ENCODE data around the gene NOX5.

The NOX5 gene

GRCh38 chr15:69021895-69022294 lies 7.4 kb downstream of the NOX5 start:
- no peak for DNase-seq (ENCODE audit: low read depth in 2 of 2)

DNA sequence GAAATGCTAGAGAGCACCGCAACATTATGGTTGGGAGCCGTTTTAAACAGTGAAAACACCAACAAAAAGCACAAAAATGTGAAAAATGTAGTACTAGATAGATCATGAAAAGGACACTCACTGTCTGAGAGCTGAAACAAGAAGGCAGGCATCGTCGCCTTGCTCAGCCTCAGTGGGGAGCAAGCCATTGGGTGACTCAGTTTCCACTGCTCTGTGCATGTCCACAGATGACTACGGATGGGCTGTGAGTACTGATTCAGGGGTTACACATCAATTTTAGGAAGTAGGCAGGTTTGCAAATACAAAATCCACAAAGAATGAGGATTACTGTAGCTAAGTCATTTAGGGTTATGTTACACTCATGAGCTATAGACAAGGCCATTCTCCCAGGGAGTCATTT lies 10.8 kb downstream of the NOX5 start:
- DNase-seq (ENCODE audit: low read depth in 2 of 2) = no peak

DNA sequence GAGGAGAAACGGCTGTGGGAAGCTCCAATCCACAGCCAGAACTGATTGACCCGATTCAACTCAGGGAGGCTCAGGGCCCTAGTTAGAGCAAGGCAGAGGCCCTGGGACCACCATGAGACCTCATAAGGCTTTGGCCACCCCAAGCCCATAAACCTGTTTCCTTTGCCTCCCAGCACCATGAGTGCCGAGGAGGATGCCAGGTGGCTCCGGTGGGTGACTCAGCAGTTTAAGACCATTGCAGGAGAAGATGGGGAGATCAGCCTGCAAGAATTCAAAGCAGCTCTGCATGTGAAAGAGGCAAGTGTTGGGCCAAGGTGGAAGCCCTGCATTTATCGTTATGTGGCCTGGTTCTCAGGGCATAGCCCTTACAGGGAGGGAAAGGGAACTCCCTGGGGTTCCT lies 11.9 kb downstream of the NOX5 start:
- DNase-seq (ENCODE audit: low read depth in 2 of 2) = no peak

GRCh38 chr15:69027976-69028518 lies 13.6 kb downstream of the NOX5 start:
- no peak for DNase-seq (ENCODE audit: low read depth in 2 of 2)

DNA sequence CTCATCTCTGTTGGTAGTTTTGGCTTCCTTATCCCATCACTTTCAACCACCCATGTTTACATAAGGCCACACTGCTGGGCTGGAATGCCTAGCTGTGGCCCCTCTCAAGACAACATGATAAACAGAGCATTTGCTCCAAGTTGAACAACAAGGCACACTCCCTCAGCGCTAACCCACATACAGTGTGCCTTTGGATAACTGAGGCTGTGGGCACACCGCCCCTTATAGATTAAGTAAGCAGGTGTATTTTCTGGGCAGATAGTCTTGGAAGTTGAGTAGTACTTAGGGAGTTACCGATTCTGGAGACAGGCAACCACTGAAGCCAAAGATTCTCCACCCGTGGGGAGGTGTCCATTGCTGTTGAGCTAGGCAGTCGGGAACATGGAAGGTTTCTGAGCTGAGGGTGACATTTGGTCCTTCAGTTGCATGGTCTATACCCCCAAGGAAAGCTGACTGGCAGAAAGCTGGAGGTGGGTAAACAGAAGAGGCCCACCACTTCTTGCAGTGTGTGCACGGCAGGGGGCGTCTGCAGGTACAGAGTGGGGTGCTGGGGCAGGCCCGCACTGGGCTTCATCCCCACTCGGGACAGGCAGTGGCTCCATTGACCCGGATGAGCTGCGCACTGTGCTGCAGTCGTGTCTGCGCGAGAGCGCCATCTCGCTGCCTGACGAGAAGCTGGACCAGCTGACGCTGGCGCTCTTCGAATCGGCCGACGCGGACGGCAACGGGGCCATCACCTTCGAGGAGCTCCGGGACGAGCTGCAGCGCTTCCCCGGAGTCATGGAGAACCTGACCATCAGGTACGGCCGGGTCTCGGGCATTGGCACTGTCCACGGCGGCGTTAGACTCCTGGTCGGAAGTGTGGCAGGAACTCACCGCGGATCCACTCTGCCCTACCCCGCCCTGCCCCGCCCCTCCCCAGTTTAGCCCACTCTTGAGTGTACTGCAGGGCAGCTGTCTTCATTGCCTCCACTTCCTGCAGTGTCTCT lies 16.8 kb downstream of the NOX5 start:
- no peak for DNase-seq (ENCODE audit: low read depth in 2 of 2)

GRCh38 chr15:69032031-69032430 lies 17.5 kb downstream of the NOX5 start:
- DNase-seq (ENCODE audit: low read depth in 2 of 2) = no peak

DNA sequence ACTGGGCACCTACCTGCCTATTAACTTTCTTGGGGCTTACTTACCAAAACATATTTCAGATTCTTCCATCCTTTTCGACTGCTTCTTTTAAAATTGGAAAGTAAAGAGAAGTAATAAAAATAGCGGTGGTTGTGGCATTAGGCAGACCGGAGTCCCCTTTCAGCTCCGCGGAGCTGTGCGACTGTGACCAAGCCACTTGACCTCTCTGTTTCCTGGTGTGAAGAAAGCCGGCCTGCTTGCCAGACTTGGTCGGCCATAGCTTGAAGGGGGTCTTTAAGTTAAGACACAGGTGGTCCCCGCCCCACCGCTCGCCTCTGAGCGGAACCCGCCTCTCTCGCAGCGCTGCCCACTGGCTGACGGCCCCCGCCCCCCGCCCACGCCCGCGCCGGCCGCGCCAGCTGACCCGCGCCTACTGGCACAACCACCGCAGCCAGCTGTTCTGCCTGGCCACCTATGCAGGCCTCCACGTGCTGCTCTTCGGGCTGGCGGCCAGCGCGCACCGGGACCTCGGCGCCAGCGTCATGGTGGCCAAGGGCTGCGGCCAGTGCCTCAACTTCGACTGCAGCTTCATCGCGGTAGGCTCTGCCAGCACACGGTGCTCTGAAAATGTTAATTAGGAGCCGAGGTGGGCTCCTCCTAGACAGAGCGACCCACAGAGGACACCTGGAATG lies 18.3 kb downstream of the NOX5 start:
- no peak for DNase-seq (ENCODE audit: low read depth in 2 of 2)

- no peak for DNase-seq (ENCODE audit: low read depth in 2 of 2)
These were observed 19.9 kb downstream of the NOX5 start for GRCh38 chr15:69034352-69034751.

- no peak for DNase-seq (ENCODE audit: low read depth in 2 of 2)
These were observed 20.9 kb downstream of the NOX5 start for GRCh38 chr15:69035205-69035917.

GRCh38 chr15:69035918-69036258 lies 21.4 kb downstream of the NOX5 start:
- DNase-seq (ENCODE audit: low read depth in 2 of 2) = no peak

DNA sequence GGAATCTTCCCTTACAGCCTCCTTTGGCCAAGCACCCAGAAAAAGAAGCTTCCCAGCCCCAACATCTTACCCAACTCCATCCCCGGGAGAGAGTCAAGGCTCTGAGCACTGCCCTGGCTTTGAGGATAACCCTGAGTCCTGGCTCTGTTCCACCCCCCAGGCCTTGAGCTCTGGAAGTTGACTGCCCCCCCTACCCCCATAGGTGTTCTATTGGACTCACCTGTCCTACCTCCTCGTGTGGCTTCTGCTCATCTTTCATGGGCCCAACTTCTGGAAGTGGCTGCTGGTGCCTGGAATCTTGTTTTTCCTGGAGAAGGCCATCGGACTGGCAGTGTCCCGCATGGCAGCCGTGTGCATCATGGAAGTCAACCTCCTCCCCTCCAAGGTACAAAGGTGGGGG lies 22.3 kb downstream of the NOX5 start:
- no peak for DNase-seq (ENCODE audit: low read depth in 2 of 2)

- no peak for DNase-seq (ENCODE audit: low read depth in 2 of 2)
These were observed 23.0 kb downstream of the NOX5 start for GRCh38 chr15:69037482-69037881.

GRCh38 chr15:69037977-69038376 lies 23.5 kb downstream of the NOX5 start:
- no peak for DNase-seq (ENCODE audit: low read depth in 2 of 2)

- DNase-seq (ENCODE audit: low read depth in 2 of 2) = no peak
These were observed 24.0 kb downstream of the NOX5 start for GRCh38 chr15:69038508-69038907.

- no peak for DNase-seq (ENCODE audit: low read depth in 2 of 2)
These were observed 25.2 kb downstream of the NOX5 start for GRCh38 chr15:69039516-69040225.

DNA sequence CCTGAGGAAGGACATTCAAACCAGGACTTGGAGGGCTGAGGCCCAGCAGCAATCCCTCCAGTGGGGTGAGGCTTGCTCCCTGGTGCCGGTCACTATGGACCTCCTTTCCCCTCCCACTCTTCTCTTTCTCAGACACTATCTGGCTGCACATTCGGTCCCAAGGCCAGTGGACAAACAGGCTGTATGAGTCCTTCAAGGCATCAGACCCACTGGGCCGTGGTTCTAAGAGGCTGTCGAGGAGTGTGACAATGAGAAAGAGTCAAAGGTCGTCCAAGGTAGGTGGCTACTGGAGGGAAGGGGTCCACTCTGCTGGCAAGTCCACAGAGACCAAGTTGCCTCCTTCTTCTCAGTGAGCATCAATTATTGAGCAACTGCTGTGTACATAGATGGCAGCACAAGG lies 28.0 kb downstream of the NOX5 start:
- DNase-seq (ENCODE audit: low read depth in 2 of 2) = no peak

DNA sequence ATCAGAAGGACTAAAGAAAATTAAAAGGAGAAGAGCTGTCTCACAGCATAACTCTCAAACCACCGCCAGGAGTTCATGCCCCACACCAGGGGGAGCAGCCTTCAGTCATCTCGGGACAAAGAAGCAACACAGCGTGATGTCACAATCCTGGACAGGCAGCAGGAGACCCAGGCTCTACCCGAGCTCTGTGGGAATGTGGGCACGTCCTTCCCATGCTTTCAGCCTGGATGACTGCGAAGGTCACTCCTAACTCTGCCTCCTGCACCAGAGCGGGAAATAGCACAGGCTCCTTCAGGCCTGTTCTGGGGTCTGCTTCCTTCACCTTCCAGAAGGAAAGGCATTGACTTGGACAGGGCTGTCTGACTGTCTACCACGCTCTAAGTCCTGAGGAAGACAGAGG lies 31.3 kb downstream of the NOX5 start:
- no peak for DNase-seq (ENCODE audit: low read depth in 2 of 2)

GRCh38 chr15:69046781-69047180 lies 32.3 kb downstream of the NOX5 start:
- no peak for DNase-seq (ENCODE audit: low read depth in 2 of 2)

DNA sequence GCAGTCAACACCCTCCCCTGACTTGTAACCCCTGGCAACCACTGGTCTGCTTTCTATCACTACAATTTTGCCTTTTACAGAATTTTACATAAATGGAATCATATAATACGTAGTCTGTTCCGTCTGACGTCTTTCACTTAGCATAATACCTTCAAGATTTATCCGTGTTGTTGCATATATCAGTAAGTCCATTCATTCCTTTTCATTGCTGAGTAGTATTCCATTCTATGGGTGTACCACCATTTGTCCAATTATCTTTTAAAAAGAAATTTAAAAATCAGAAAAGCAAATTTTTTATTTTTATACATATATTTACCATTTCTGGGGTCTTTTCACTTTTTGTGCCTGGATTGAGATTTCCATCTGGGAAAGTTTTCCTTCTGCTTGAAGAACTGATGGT lies 35.5 kb downstream of the NOX5 start:
- DNase-seq (ENCODE audit: low read depth in 2 of 2) = no peak

GRCh38 chr15:69055251-69055650 lies 40.8 kb downstream of the NOX5 start:
- DNase-seq (ENCODE audit: low read depth in 2 of 2) = no peak

- no peak for DNase-seq (ENCODE audit: low read depth in 2 of 2)
These were observed 41.9 kb downstream of the NOX5 start for GRCh38 chr15:69056365-69056764.
